Activated CD4-positive, alpha-beta T cell treated with anti-CD3 and anti-CD28 coated beads, Interleukin-2, amount 10 ng/mL, durations not matched to agents 7 days and 5 days (primary cell): ENCODE measurements around the gene GJA3. TPM values are rescaled to one million over a fixed set of nuclear protein-coding genes. Genes with fewer than 3 reads are reported as not detected.

Experiments used
- CTCF ChIA-PET: fragments of 350-600 bp; sonication (Branson Sonifier 250); formaldehyde crosslinking; loops from one replicate; lab custom pipeline; 2021; ENCODE audit warnings: antibody characterized with exemption; lab: Charles Lee
- POLR2A ChIA-PET: fragments of 350-600 bp; sonication (Branson Sonifier 250); formaldehyde crosslinking; loops from one replicate; lab custom pipeline; 2021; ENCODE audit warnings: antibody characterized with exemption; lab: Charles Lee
- DNase-seq: peaks from one replicate; pipeline ENCODE4 v3.0.0-alpha.2; 2020
- H3K27ac Mint-ChIP-seq: one replicate; pipeline ENCODE4 v1.8.0; 2021; ENCODE audit warnings: mild to moderate bottlenecking, moderate library complexity, mixed read lengths
- H3K27me3 Mint-ChIP-seq: one replicate; pipeline ENCODE4 v1.8.0; 2021; ENCODE audit warnings: mixed read lengths
- H3K36me3 Mint-ChIP-seq: one replicate; pipeline ENCODE4 v1.8.0; 2021; ENCODE audit warnings: low read depth, mixed read lengths
- H3K4me1 Mint-ChIP-seq: one replicate; pipeline ENCODE4 v1.8.0; 2021; ENCODE audit warnings: mixed read lengths
- H3K4me3 Mint-ChIP-seq: one replicate; pipeline ENCODE4 v1.8.0; 2021; ENCODE audit warnings: mild to moderate bottlenecking, moderate library complexity, mixed read lengths
- H3K9me3 Mint-ChIP-seq: one replicate; pipeline ENCODE4 v1.8.0; 2021; ENCODE audit warnings: mixed read lengths
- total RNA-seq, 2 experiments: library from RNA; stranded (reverse); gene quantifications; one replicate each; pipeline ENCODE4 v1.2.3, GENCODE V29; 2021

Gene GJA3
- total RNA-seq, 2 experiments from 2014 or later: 0.05 to 0.10 TPM

DNA sequence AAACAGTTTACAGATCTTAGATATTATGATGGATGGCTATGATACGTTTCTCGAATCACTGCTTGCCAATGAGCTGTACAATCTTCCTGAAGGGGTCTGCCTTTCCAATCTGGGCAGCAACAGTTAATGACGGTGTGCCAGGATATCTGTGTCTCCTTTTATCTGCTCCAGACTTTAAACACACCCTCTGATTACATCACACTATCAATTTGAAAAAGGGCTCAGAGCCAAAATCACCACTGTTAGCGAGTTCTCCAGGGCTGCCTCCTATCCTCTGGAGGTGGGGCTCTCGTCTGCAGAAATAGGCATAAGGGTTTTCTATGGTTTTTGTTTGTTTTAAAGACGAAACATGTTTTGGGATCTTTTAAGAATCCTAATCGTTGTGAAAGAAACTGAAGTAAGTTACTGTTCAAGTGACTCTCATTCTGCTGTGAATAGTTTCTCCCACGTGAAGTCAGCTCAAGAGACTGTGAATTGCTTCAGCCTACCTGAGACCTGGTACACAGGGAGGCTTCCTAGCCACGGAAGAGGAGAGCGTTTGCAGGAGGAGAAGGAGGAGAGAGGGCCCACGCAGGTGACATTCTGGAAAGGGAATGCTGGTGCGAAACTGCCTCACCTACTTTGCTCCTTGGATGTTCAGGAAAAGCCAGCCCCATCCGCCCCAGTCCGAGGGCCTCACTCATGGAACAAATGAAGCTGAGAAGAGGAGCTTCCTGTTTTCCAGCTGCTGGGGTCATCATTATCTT lies 15.2 kb upstream of the GJA3 start:
- CTCF ChIA-PET: interaction anchor here (0.5 to 1.2 kb wide), 3 partner anchors 11 to 535 kb away, joined by 3 read pairs; no protein-coding TSS in a partner anchor
- no peak overlapping the region for H3K27ac Mint-ChIP-seq
- no peaks in the 10 kb centered on the region for H3K9me3 Mint-ChIP-seq
- no peak overlapping the region for H3K4me3 Mint-ChIP-seq
- H3K27me3 Mint-ChIP-seq: peaks cover 77% of the 10 kb centered on the region
- H3K36me3 Mint-ChIP-seq: no peaks in the 10 kb centered on the region
- DNase-seq: no peak
- H3K4me1 Mint-ChIP-seq: peaks cover 6% of the 10 kb centered on the region
- POLR2A ChIA-PET: no interaction called here

DNA sequence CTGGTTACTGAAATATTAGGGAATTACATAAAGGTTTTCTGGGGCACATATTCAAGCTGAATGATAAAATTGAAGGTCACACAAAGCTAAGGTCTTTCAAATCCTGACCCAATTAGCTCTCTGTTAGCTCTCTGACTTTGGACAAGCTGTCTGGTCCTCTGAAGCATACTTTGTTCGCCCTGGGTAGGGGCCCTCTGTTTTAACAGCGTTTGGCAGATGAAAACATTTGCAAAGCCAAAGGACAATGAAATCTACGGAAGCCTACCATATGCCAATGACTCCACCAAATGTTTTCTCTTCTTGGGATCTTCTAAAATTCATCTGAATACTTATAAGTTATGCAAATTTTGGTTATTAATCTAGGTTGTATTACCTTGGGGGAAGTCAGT lies 14.5 kb upstream of the GJA3 start:
- H3K36me3 Mint-ChIP-seq: no peaks in the 10 kb centered on the region
- DNase-seq: no peak
- H3K9me3 Mint-ChIP-seq: no peaks in the 10 kb centered on the region
- H3K4me1 Mint-ChIP-seq: peaks cover 6% of the 10 kb centered on the region
- no peak overlapping the region for H3K27ac Mint-ChIP-seq
- H3K4me3 Mint-ChIP-seq: no peak overlapping the region
- ChIA-PET CTCF (interaction anchor here (0.5 to 1.0 kb wide), 3 partner anchors 16 to 535 kb away, joined by 3 read pairs; no protein-coding TSS in a partner anchor), POLR2A (no interaction called here)
- peaks cover 73% of the 10 kb centered on the region for H3K27me3 Mint-ChIP-seq

DNA sequence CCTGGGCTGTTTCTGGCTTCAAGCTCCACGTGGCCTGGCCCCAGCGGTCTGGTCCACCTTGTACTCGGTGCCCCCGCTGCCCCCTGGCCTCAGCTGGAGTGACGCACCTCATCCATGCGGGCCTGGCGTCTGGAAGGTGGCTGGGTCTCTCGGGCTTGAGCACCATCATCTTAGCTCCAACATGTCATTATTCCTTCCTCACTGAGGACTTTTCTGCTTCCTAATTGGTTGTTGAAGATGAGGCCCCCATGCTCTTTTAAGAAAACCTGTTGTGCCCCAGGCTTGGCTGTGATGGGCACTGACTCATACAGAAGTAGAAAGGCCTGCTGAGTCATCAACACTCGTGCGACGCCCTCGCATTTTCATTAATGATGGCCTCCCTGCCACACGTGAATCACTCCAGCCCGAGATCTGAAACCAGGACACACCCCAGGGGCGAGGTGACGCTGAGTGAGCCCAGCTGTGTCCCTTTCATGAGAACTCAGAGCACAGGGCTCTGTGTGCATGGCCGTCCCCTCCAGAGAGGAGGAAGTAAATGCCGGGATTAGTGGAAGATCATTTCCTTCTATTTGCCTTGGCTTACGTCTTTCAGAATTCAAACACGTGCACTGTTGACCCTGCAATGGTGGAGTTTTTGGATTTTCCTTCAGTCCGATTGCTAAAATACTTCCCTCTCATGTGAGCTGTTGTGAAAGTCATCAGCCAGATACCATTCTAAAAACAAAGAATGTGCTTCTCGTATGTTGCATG lies 14.0 kb upstream of the GJA3 start:
- Mint-ChIP-seq H3K36me3 (no peaks in the 10 kb centered on the region), H3K4me1 (peaks cover 6% of the 10 kb centered on the region), H3K9me3 (no peaks in the 10 kb centered on the region), H3K4me3 (no peak overlapping the region), H3K27me3 (peaks cover 71% of the 10 kb centered on the region), H3K27ac (no peak overlapping the region)
- ChIA-PET POLR2A (no interaction called here), CTCF (interaction anchor here (0.5 to 0.7 kb wide), 3 partner anchors 22 to 460 kb away, joined by 3 read pairs; no protein-coding TSS in a partner anchor)
- peak; percentile 16 for DNase-seq

DNA sequence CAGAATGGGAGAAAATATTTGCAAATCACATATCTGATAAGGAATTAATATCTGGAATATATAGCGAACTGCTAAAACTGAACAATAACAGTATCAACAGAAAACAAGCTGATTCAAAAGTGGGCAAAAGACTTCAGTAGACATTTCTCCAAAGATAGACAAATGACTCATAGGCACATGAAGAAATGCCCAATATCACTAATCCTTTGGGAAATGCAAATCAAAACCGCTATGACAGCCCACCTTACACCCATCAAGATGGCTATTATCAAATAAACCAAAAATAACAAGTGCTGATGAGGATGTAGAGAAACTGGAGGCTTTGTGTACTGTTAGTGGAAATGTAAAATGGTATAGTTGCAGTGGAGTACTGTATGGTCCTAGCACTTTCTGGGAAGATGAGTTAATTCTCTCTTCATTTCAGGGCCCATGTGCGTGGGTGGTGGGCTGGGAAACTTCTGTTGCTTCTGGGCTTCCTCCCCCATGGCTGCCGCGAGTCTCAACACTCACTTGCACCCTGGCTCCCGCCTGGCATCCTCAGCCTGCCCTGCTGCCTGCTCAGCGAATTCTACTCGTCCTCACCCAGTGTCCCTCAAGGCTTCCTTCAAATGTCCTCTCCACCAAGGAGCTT lies 12.4 kb upstream of the GJA3 start:
- Mint-ChIP-seq H3K27ac (no peak overlapping the region), H3K36me3 (no peaks in the 10 kb centered on the region), H3K27me3 (peaks cover 59% of the 10 kb centered on the region), H3K4me3 (no peak overlapping the region), H3K4me1 (peaks cover 13% of the 10 kb centered on the region), H3K9me3 (no peaks in the 10 kb centered on the region)
- POLR2A ChIA-PET: interaction anchor here (0.6 kb wide), 1 partner anchor 21 kb away, joined by 3 read pairs; no protein-coding TSS in a partner anchor
- no peak for DNase-seq
- CTCF ChIA-PET: no interaction called here

DNA sequence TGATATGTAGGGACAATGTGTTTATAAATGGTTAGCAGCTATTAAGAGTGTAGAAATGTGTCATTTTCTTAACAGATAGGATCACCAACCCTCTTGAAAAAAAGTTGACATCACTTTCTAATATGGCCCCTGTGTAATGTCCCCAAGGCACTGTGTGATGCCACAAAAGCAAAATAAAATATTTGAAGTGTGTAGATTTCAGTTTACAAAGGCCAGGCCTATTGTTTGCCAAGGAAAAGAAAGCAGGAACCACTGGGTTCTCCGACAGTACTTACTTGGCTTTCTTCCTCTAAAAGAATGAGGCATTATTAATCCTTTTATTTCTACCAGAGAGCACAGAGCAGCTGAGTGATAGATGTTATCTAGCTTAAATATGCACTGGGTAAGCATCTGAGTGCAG lies 10.5 kb upstream of the GJA3 start:
- no peaks in the 10 kb centered on the region for H3K36me3 Mint-ChIP-seq
- H3K27ac Mint-ChIP-seq: no peak overlapping the region
- peaks cover 56% of the 10 kb centered on the region for H3K27me3 Mint-ChIP-seq
- ChIA-PET CTCF (interaction anchor here (1.1 kb wide), 1 partner anchor 10 kb away, joined by 3 read pairs; no protein-coding TSS in a partner anchor), POLR2A (no interaction called here)
- no peak overlapping the region for H3K4me3 Mint-ChIP-seq
- peaks cover 13% of the 10 kb centered on the region for H3K4me1 Mint-ChIP-seq
- H3K9me3 Mint-ChIP-seq: no peaks in the 10 kb centered on the region
- DNase-seq: no peak

DNA sequence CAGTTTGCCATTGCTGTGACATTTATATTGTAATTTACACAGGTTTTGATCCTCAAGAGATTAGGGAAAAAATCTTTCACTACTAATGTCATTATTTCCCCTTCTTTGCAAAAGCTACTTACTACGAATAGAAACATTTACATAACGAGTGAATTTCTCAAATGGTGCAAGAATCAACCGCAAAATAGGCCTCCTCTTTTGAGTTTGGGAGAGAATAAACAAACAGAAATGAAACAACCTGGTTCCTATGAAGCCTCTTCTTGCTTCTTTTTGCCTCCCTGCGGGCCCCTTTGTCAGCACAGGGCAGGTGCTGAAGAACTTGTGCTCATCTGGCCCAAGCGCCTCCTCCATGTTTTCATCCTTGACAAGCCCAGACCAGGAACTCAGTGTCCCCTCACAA lies 10.1 kb upstream of the GJA3 start:
- Mint-ChIP-seq H3K27ac (no peak overlapping the region), H3K4me3 (no peak overlapping the region), H3K27me3 (peaks cover 54% of the 10 kb centered on the region), H3K36me3 (no peaks in the 10 kb centered on the region), H3K9me3 (no peaks in the 10 kb centered on the region), H3K4me1 (peaks cover 13% of the 10 kb centered on the region)
- CTCF ChIA-PET: interaction anchor here (1.1 kb wide), 1 partner anchor 11 kb away, joined by 3 read pairs; no protein-coding TSS in a partner anchor
- no peak for DNase-seq
- POLR2A ChIA-PET: no interaction called here

DNA sequence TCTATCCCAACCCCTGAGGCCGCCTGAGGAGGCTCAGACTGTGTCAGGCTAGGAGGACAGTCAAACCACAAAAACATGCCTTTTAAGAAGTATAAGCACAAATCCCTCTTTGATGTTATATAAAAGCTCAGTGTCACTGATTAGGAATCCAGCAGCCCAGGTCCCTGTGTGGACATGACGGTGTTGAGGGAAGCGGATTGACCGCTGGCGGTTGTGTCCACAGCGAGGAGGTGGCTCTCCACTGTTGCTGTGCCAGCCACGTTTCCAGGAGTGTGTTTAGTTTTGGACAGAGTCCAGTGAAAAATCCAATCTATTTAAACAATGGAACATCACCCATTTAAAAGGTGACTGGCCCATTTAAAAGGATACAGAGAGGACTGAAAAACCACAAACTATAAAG lies 7.5 kb upstream of the GJA3 start:
- CTCF ChIA-PET: interaction anchor here (1.1 kb wide), 1 partner anchor 30 kb away, joined by 3 read pairs; no protein-coding TSS in a partner anchor

DNA sequence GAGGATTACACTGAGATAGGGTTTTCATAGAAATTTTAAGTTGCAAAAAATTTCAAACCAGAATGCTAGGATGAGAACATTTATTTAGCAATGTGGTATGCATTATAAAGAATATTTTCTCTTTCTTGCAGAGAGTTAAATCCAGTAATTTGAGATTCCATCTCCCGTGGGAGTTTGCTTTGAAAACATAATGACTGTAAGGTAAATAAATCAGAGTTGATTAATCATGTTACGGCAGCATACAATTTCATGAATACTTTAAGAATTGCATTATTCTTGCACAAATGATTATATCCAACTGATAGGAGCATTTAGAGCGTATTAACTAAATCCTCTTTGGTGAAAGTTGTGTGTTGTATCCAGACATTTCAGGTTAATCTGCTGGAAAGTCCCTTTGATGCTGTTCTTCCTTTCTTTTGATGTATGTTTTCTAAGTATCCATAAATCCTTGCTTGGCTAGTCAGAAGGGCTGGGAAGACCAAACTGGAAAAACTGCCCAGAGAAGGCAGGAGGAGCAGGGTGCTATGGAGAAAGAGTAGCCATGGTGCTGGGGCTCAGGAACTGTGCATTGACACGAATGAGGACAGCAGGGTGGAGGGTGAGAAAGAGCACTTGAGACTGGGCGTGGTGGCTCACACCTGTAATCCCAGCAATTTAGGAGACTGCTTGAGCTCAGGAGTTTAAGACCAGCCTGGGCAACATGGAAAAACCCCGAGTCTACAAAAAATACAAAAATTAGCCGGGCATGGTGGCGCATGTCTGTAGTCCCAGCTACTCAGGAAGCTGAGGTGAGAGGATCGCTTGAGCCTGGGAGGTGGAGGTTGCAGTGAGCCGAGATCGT lies 4.8 kb upstream of the GJA3 start:
- DNase-seq: no peak
- Mint-ChIP-seq H3K36me3 (no peaks in the 10 kb centered on the region), H3K4me1 (peaks cover 21% of the 10 kb centered on the region), H3K27ac (no peak overlapping the region), H3K9me3 (no peaks in the 10 kb centered on the region), H3K4me3 (no peak overlapping the region), H3K27me3 (peaks cover 44% of the 10 kb centered on the region)
- ChIA-PET POLR2A (no interaction called here), CTCF (interaction anchor here (0.6 kb wide), 1 partner anchor 345 kb away, joined by 3 read pairs; no protein-coding TSS in a partner anchor)

More for the DNA sequence above, 7.5 kb upstream of the GJA3 start:
- POLR2A ChIA-PET: no interaction called here
- Mint-ChIP-seq H3K4me1 (peaks cover 9% of the 10 kb centered on the region), H3K27me3 (peaks cover 41% of the 10 kb centered on the region), H3K9me3 (no peaks in the 10 kb centered on the region), H3K27ac (no peak overlapping the region), H3K4me3 (no peak overlapping the region), H3K36me3 (no peaks in the 10 kb centered on the region)
- no peak for DNase-seq

DNA sequence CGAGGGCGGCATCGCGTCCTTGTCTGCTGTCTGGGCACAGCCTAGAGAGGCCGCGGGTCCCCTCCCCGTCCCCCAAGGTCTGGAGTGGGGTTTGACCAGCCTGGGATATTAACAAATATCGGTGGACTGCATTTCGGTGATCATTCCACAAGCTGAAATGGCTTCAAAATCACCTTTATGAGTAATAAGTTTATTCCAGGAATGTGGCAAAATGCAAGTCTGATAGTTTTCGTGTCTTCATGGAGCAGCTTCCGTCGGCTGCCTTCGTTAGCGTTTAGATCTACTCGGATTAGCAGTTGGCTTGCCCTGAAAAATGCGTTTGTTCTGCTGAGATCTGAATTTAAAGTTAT lies 1.1 kb upstream of the GJA3 start:
- peaks cover 61% of the 10 kb centered on the region for H3K27me3 Mint-ChIP-seq
- ChIA-PET POLR2A (no interaction called here), CTCF (interaction anchor here (0.7 kb wide), 1 partner anchor 34 kb away, joined by 3 read pairs; no protein-coding TSS in a partner anchor)
- no peak for DNase-seq
- H3K4me1 Mint-ChIP-seq: peaks cover 25% of the 10 kb centered on the region
- H3K9me3 Mint-ChIP-seq: no peaks in the 10 kb centered on the region
- peaks cover 2% of the 10 kb centered on the region for H3K36me3 Mint-ChIP-seq
- H3K4me3 Mint-ChIP-seq: peak overlapping the region; percentile 69
- H3K27ac Mint-ChIP-seq: no peak overlapping the region

DNA sequence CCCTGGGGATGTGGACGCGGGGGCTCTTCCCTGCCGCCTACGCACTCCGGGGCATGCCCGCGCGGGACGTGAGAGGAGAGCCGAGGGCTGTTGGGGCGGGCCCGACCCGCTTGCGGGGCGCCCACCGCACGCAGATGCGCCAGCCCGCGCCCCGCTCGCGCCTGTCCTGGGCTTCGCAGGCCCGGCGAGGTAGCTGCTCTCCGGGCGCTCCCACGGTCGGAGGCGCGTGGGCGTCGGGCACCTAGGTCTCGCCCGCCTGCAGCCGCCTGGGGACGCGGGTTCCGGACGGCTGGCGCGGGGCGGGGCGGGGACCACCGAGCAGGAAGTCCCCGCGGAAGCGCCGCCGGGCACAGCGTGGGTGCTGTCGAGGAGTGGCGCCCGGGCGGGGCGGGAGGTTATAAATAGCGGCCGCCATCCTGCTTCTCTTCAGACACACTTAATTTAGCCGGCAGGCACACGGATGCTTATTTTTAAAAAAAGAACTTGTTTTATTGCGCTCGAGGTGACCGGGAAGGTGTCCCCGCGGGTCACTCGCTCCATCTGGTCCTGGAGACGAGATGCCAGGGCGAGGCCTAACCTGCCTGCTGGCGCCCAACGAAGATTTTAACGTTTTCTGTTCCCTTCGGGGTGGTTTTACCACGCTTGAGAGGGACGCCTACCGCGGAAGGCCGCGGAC lies 561 bp upstream of the GJA3 start:
- H3K27me3 Mint-ChIP-seq: peaks cover 59% of the 10 kb centered on the region
- no peaks in the 10 kb centered on the region for H3K9me3 Mint-ChIP-seq
- POLR2A ChIA-PET: no interaction called here

DNA sequence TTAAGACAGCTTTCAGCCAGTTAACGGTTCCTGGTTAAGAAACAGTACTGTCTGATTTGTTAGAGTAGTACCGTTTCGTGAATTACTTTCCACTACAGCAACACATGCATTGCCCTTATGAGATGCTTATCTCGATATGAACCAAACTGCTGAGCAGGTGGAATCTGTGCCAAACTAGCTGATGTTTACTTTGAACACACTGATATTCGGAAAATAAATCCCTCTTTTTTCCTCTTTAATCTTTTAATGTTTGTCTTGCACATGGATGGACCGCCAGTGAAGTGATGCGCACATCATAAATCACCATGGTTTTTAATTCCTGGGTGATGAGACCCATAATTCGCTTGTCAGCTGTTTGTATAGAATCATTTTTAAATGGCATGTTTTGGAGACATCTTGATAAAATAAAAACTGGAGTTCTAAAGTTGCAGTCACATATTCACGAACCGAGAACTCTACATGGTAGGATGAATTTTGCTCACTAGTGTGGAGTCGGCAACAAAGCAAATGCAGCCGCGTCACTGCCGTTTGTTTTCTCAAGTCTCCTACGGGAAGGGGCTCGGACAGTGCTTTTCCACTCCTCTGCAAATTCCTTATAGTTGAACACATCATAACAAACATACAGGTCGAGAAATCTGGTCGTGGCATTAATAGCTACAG lies 1.1 kb downstream of the GJA3 start:
- Mint-ChIP-seq H3K36me3 (peaks cover 2% of the 10 kb centered on the region), H3K9me3 (no peaks in the 10 kb centered on the region), H3K27me3 (peaks cover 57% of the 10 kb centered on the region), H3K4me1 (peaks cover 25% of the 10 kb centered on the region), H3K4me3 (peak overlapping the region; percentile 79), H3K27ac (no peak overlapping the region)
- ChIA-PET POLR2A (no interaction called here), CTCF (interaction anchor here (1.0 to 1.2 kb wide), 3 partner anchors 13 to 87 kb away, joined by 3 read pairs; no protein-coding TSS in a partner anchor)
- no peak for DNase-seq

More for the DNA sequence above, 561 bp upstream of the GJA3 start:
- peaks cover 25% of the 10 kb centered on the region for H3K4me1 Mint-ChIP-seq
- peak; percentile 52 for DNase-seq
- peaks cover 2% of the 10 kb centered on the region for H3K36me3 Mint-ChIP-seq
- H3K4me3 Mint-ChIP-seq: peak overlapping the region; percentile 79
- CTCF ChIA-PET: interaction anchor here (0.9 kb wide), 1 partner anchor 42 kb away, joined by 3 read pairs; no protein-coding TSS in a partner anchor
- H3K27ac Mint-ChIP-seq: no peak overlapping the region
